ENCODE data around the gene RC3H1. TPM values are rescaled to one million over a fixed set of nuclear protein-coding genes. Genes with fewer than 3 reads are reported as not detected.

Gene RC3H1, protein sequence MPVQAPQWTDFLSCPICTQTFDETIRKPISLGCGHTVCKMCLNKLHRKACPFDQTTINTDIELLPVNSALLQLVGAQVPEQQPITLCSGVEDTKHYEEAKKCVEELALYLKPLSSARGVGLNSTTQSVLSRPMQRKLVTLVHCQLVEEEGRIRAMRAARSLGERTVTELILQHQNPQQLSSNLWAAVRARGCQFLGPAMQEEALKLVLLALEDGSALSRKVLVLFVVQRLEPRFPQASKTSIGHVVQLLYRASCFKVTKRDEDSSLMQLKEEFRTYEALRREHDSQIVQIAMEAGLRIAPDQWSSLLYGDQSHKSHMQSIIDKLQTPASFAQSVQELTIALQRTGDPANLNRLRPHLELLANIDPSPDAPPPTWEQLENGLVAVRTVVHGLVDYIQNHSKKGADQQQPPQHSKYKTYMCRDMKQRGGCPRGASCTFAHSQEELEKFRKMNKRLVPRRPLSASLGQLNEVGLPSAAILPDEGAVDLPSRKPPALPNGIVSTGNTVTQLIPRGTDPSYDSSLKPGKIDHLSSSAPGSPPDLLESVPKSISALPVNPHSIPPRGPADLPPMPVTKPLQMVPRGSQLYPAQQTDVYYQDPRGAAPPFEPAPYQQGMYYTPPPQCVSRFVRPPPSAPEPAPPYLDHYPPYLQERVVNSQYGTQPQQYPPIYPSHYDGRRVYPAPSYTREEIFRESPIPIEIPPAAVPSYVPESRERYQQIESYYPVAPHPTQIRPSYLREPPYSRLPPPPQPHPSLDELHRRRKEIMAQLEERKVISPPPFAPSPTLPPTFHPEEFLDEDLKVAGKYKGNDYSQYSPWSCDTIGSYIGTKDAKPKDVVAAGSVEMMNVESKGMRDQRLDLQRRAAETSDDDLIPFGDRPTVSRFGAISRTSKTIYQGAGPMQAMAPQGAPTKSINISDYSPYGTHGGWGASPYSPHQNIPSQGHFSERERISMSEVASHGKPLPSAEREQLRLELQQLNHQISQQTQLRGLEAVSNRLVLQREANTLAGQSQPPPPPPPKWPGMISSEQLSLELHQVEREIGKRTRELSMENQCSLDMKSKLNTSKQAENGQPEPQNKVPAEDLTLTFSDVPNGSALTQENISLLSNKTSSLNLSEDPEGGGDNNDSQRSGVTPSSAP
- total RNA-seq: 22.8 and 29.8 TPM in 2 replicates

DNA sequence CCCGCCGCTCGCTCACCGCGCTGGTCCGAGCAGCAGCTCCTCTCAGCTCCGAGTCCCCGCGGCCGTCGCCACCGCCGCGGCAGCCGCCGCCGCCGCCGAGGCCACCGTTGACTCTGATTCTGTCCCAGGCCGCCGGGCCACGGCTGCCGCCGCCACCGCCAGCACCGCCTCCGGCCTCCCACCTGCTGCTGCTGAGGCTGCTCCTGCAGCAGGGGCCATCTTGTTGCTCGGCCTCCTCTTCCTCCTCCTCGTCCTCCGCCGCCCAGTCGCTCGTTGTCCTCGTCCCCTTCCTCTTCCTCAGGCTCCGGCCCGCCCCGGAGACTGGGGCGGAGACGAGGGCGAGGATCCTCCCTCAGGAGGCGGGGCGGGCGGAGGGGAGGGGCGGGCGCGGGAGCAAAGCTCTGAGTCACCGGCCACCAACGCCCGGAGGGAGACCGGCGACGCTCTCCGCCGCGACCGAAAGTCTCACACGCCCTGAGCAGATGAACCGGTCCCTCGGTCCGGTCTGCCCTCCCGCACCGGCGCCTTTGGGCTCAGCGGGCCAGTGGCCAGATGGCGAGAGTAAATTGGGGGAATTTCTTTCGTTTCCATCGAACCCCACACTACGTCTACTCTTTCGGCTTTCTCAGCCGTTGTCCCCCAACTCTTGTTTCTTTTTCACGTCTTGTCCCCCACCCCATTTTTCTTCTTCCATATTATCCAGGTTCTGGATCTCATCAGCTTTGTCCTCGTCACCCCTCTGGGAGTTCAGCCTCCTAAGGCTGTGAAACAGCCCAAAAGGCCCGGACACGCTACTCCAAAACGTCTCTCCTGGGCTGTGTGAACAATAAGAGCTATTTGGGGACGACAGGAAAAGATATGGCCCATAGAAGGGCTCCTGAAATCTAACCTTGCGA lies at the start of gene RC3H1:
Gene RC3H1 (minus strand): TSS at position 278 of the 896 bp plus-strand sequence. CDS start 29,372 bp downstream, outside the sequence.

DNA sequence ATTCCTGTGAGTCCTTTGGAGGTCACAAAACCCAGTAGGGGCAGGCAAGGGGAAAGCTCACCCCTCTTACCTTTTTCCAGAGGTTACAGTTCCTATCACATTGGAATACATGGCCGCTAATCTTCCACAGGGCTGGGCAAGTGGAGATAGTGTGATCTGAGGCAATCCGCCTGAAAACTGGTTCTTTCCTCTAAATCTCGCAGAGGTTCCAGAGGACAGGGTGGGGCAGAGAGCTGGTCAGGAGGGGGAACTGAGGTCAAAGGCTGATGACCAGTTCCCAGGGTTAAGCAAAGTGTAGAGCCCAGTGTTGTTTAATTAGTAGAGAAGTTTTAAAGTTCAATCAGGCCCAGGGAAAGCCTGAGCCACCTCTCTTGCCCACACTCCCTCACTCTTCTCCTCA lies 105.0 kb downstream of the RC3H1 start, which contains the start of gene SERPINC1:
Gene SERPINC1 (minus strand): TSS at position 179 of the 400 bp plus-strand sequence. CDS start 68 bp downstream, at position 111.

Small RNAs within 50 kb of the gene (small RNA-seq; reads per million reads assigned to genes)
- gene RNA5SP67: not detected
- gene RNA5SP68: 0.14 reads per million

Other genes starting within 250 kb of the RC3H1 start
- gene DARS2, start 197.7 kb downstream of the RC3H1 start, total RNA-seq: 19.6 and 29.9 TPM in 2 replicates
- 11.0 and 12.4 TPM in 2 replicates for gene CENPL, start 197.5 kb downstream of the RC3H1 start, total RNA-seq
- gene GAS5, start 154.4 kb downstream of the RC3H1 start, total RNA-seq: 258 and 398 TPM in 2 replicates
- gene ZBTB37, start 154.0 kb downstream of the RC3H1 start, total RNA-seq: 7.5 and 9.3 TPM in 2 replicates
- gene SERPINC1, start 105.0 kb downstream of the RC3H1 start, total RNA-seq: not detected in 2 replicates
- gene RABGAP1L, start 137.2 kb upstream of the RC3H1 start, total RNA-seq: 47.3 and 59.3 TPM in 2 replicates

Data from placental epithelial cell (primary cell).